Smooth muscle cell (in vitro differentiated cells): ENCODE results near the gene ABCC9. TPM values are rescaled to one million over a fixed set of nuclear protein-coding genes. Genes with fewer than 3 reads are reported as not detected.
"Not testable (repeated sequence)": the region's sequence is repeated elsewhere in the genome, so short reads cannot be mapped to it uniquely, and the experiment has no call there.

Experiments used
- DNase-seq: peaks from one replicate; lab custom pipeline; 2025; ENCODE audit not compliant: unreplicated experiment; lab: John Stamatoyannopoulos, UW
- H2AFZ ChIP-seq: fragments of 200-600 bp; sonication (generic); 2 replicates; pipeline ENCODE4 v1.6.0; 2016; ENCODE audit warnings: antibody characterized with exemption, low read depth, mild to moderate bottlenecking
- H3F3A ChIP-seq: fragments of 200-600 bp; sonication (generic); 2 replicates; pipeline ENCODE4 v1.6.0; 2017; ENCODE audit warnings: antibody characterized with exemption, low read depth
- H3K27ac ChIP-seq: fragments of 200-600 bp; sonication (generic); 2 replicates; pipeline ENCODE4 v1.5.1; 2016; ENCODE audit warnings: low read depth, mild to moderate bottlenecking
- H3K27me3 ChIP-seq: fragments of 200-600 bp; sonication (generic); 2 replicates; pipeline ENCODE4 v1.6.1; 2016; ENCODE audit warnings: low read depth, mild to moderate bottlenecking
- H3K36me3 ChIP-seq: fragments of 200-600 bp; sonication (generic); 2 replicates; pipeline ENCODE4 v1.5.1; 2016; ENCODE audit warnings: low read depth
- H3K4me1 ChIP-seq: fragments of 200-600 bp; sonication (generic); 2 replicates; pipeline ENCODE4 v1.5.1; 2016; ENCODE audit warnings: low read depth
- H3K4me2 ChIP-seq: fragments of 200-600 bp; sonication (generic); 2 replicates; pipeline ENCODE4 v1.6.0; 2016; ENCODE audit warnings: mild to moderate bottlenecking
- H3K4me3 ChIP-seq: fragments of 200-600 bp; sonication (generic); 2 replicates; pipeline ENCODE4 v1.5.1; 2016; ENCODE audit warnings: mild to moderate bottlenecking
- H3K79me2 ChIP-seq: fragments of 200-600 bp; sonication (generic); 2 replicates; pipeline ENCODE4 v1.6.0; 2016; ENCODE audit warnings: low read depth, mild to moderate bottlenecking
- H3K9ac ChIP-seq: fragments of 200-600 bp; sonication (generic); 2 replicates; pipeline ENCODE4 v1.6.0; 2016; ENCODE audit warnings: low read depth
- H3K9me3 ChIP-seq: fragments of 200-600 bp; sonication (generic); replicated peaks from 2 replicates; pipeline ENCODE4 v1.5.1; 2016; ENCODE audit warnings: low read depth
- H4K20me1 ChIP-seq: fragments of 200-600 bp; sonication (generic); 2 replicates; pipeline ENCODE4 v1.6.0; 2016; ENCODE audit warnings: low read depth
- WGBS: methylation state at CpG from one replicate; pipeline ENCODE4 v1.1.7; 2016; ENCODE audit warnings: low lambda C conversion rate; 5-methylcytosine and 5-hydroxymethylcytosine counted together
- polyA plus RNA-seq: library from polyadenylated mRNA; unstranded; fragments of >200 nt; fragmentation: Nextera tagmentation; extraction: Ambion mirVana; gene quantifications from 2 replicates; pipeline ENCODE4 v1.2.1, GENCODE V29; 2016
- total RNA-seq: library from RNA; depleted of rRNA; stranded (reverse); fragments of >200 nt; gene quantifications from 2 replicates; pipeline ENCODE4 v1.2.3, GENCODE V29; 2014
- TF ChIP-seq, protein P1 (sequence below): fragments of 200-600 bp; sonication (generic); IDR thresholded peaks from 2 replicates; pipeline ENCODE4 v1.5.1; 2017; ENCODE audit warnings: borderline replicate concordance, mild to moderate bottlenecking, antibody characterized with exemption; ENCODE audit not compliant: insufficient read depth, poor library complexity, severe bottlenecking

ABCC9 gene
- total and polyA plus RNA-seq, 2 experiments from 2014 or later: 0.22 TPM; not detected in 1

DNA sequence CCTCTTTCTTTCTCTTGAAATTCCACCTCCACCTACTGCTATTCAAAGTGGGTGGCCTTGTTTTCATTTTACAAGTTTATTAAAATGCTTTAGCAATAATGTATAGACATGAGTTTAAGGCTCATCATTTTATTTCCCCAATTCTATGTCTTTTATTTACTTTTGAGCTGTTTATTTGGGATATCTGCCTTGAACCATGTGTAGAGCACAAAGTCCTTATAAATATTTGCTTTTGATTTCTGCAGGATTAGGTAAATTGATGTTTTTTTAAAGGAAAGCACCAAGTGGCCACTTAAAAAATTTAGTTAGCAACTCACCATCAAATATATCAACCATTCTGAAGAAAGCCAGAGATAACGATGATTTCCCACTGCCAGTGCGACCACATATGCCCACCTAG is 126.9 kb downstream of the ABCC9 start:
- H3K4me3 ChIP-seq: no peak overlapping the region
- no peaks in the 10 kb centered on the region for H3K9me3 ChIP-seq
- H3K27me3 ChIP-seq: no peaks in the 10 kb centered on the region
- no peaks in the 10 kb centered on the region for H4K20me1 ChIP-seq
- no peak overlapping the region for H3K27ac ChIP-seq
- 91% methylated on average over 2 of the region's 2 CpGs for WGBS
- no peaks in the 10 kb centered on the region for H3K79me2 ChIP-seq
- no peaks in the 10 kb centered on the region for H3F3A ChIP-seq
- no peak overlapping the region for H2AFZ ChIP-seq
- DNase-seq: no peak
- no peaks in the 10 kb centered on the region for H3K4me1 ChIP-seq
- H3K36me3 ChIP-seq: no peaks in the 10 kb centered on the region
- TF ChIP-seq, protein P1, sequence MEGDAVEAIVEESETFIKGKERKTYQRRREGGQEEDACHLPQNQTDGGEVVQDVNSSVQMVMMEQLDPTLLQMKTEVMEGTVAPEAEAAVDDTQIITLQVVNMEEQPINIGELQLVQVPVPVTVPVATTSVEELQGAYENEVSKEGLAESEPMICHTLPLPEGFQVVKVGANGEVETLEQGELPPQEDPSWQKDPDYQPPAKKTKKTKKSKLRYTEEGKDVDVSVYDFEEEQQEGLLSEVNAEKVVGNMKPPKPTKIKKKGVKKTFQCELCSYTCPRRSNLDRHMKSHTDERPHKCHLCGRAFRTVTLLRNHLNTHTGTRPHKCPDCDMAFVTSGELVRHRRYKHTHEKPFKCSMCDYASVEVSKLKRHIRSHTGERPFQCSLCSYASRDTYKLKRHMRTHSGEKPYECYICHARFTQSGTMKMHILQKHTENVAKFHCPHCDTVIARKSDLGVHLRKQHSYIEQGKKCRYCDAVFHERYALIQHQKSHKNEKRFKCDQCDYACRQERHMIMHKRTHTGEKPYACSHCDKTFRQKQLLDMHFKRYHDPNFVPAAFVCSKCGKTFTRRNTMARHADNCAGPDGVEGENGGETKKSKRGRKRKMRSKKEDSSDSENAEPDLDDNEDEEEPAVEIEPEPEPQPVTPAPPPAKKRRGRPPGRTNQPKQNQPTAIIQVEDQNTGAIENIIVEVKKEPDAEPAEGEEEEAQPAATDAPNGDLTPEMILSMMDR: no peak
- H3K9ac ChIP-seq: no peak overlapping the region
- H3K4me2 ChIP-seq: no peak overlapping the region

DNA sequence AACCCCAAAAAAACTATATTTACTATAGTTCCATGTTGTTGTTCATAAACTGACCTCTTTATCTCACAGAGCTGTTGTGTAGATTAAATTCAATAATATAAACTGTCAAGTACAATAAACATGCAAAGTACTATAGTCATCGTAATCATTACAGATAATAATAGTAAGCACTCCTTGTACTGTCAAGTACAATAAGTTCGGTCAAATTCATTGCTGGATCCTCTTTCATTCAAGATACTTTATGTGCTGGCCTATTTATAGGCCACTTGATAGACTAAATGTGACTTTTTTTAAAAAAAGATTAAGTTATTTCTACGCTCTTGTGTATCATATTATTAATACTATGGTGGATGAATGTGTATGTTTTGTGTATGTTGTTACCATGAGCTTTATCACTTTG is 127.5 kb downstream of the ABCC9 start:
- TF ChIP-seq, protein P1: no peak
- Histone ChIP-seq H3K36me3 (no peaks in the 10 kb centered on the region), H3K4me2 (no peak overlapping the region), H3K79me2 (no peaks in the 10 kb centered on the region), H3K9me3 (no peaks in the 10 kb centered on the region), H3K4me3 (no peak overlapping the region), H3K9ac (no peak overlapping the region), H3F3A (no peaks in the 10 kb centered on the region), H4K20me1 (no peaks in the 10 kb centered on the region), H3K27me3 (no peaks in the 10 kb centered on the region), H2AFZ (no peak overlapping the region), H3K4me1 (no peaks in the 10 kb centered on the region), H3K27ac (no peak overlapping the region)
- 83% methylated on average over 3 of the region's 3 CpGs for WGBS
- no peak for DNase-seq

DNA sequence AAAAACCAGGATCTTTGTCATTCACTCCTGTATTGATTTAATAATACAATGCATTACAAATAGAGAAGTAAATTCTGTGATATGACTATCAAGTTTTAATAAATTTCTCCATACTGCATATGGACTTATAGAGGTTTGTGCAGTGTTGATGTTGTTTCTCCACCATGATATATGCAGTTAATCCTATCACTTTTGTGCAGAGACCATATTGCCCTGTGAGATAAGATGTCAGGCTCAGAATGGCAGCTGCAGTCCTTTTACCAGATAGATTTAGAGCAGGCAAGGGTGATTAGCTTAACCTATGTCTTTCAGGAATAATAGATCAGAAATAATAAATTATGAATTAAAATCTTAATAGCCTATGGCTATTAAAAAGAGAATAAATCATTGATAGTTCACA is 128.1 kb downstream of the ABCC9 start:
- no peak for DNase-seq
- H2AFZ ChIP-seq: no peak overlapping the region
- H3K9ac ChIP-seq: no peak overlapping the region
- TF ChIP-seq, protein P1: no peak
- H4K20me1 ChIP-seq: no peaks in the 10 kb centered on the region
- no peaks in the 10 kb centered on the region for H3F3A ChIP-seq
- H3K4me2 ChIP-seq: no peak overlapping the region
- no peak overlapping the region for H3K4me3 ChIP-seq
- H3K27ac ChIP-seq: no peak overlapping the region
- no peaks in the 10 kb centered on the region for H3K79me2 ChIP-seq
- no peaks in the 10 kb centered on the region for H3K27me3 ChIP-seq
- no peaks in the 10 kb centered on the region for H3K36me3 ChIP-seq
- no peaks in the 10 kb centered on the region for H3K9me3 ChIP-seq
- no peaks in the 10 kb centered on the region for H3K4me1 ChIP-seq

DNA sequence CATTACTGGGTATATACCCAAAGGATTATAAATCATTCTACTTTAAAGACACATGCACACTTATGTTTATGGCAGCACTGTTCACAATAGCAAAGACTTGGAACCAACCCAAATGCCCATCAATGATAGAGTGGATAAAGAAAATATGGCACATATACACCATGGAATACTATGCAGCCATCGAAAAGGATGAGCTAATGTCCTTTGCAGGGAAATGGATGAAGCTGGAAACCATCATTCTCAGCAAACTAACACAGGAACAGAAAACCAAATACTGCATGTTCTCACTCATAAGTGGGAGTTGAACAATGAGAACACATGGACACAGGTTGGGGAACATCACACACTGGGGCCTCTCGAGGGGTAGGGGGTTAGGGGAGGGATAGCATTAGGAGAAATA is 128.9 kb downstream of the ABCC9 start:
- H3K4me1 ChIP-seq, H2AFZ ChIP-seq, H3K9ac ChIP-seq, H3K27me3 ChIP-seq, H3K79me2 ChIP-seq, H3K4me2 ChIP-seq, H3K4me3 ChIP-seq, DNase-seq, H3K36me3 ChIP-seq, H3K9me3 ChIP-seq, H4K20me1 ChIP-seq, H3F3A ChIP-seq, H3K27ac ChIP-seq: not testable (repeated sequence)
- WGBS: 88% methylated on average over 2 of the region's 2 CpGs
